HG03378 (cell line): ENCODE results near the gene HOXA3.

ENCODE experiments used
- ATAC-seq: cut with Tn5 transposase; IDR thresholded peaks from one replicate; pipeline ENCODE4 v1.9.1; 2021; ENCODE audit warnings: mild to moderate bottlenecking, moderate library complexity; ENCODE audit not compliant: unreplicated experiment

HOXA3 gene

DNA sequence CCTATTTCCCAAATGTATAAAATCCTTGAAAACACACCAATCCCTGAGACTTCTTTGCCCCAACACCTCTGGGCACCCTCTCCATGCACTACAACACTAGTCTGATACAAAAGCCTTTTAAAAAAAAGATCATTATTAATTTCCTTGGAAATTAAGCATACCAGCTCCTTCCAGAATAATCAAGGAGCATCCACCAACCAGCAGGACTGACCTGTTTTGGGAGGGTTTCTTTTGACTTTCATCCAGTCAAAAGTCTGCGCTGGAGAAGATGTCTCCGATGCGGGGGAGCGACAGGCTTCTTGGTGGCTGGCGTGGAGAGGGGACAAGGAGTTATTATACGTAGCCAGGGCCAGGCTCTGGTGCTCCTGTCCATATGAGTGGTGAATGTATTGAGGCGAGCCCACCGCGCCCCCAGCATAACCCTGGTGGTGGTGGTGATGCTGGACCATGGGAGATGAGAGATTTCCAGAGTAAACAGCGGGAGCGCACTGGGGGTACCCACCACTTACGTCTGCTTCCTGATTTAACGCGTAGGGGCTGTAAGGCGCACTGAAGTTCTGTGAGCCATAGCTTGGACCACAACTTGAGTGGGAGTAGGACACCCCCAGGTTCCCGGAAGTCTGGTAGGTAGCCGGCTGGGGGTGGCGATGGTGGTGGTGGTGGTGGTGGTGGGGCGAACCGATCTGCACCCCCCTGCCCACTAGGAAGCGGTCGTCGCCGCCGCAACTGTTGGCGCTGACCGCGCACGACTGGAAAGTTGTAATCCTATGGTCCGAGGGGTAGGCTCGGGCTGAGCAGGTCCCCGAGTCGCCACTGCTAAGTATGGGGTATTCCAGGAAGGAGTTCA is 57.1 kb downstream of the HOXA3 start:
- ATAC-seq = no peak

DNA sequence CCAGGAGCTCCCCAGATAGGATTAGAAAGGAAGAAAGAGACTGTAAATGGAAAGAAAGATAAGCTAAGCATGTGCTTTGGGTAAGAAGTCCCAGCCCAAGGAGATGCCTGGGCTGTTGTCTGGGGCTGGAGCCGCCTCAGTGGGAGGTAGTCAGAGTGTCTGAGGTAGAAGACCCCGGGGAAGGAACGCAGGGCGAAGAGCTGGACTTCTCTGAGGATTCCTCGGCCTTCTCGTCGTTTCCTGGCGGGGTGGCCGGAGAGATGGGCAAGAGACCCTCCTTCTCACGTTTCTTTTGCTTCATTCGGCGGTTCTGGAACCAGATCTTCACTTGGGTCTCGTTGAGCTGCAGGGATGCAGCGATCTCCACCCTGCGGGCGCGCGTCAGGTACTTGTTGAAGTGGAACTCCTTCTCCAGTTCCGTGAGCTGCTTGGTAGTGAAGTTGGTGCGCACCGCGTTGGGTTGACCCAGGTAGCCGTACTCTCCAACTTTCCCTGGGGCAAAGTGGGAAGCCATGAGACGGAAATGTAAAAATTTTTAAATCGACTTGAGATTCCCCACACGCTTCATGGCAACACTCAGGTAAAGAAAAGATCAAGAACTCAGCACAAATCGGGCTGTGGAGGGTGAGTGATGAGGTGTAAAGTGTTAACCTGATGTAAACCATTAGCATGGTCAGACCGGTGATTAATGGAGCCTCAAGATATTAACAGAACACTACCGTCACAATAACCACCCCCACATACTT is 57.9 kb downstream of the HOXA3 start:
- ATAC-seq = no peak

DNA sequence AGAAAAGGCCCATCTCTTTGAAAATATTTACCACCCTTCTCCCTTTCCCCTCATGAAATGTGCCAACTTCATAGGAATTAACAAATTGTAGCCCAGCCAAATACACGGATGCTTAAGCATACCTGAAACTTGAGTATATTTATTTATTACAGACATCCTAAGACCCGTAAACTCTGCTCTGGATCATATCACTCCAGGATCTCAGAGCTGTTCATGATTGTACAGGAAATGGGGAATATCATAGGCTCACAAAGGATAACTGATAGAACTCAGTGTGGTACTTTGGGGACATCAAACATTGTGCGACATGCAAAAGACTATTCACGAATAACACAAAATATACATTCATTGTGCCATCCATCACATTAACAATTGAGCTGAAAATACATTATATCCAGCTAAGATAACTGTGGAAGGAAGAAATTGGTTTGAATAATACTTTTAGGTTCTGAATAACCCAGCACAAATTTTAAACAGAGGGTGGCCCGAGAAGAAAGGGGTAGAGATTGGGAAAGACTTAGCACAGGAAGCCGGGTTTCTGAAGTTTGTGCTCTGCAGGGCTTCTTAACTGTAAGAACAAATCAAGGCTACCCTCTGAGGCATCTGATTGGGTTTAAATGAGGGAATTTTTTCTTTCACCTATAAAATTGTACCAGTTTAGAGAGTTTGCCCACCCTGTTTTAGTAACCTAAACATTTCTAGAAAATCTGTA is 59.0 kb downstream of the HOXA3 start:
- no peak for ATAC-seq

DNA sequence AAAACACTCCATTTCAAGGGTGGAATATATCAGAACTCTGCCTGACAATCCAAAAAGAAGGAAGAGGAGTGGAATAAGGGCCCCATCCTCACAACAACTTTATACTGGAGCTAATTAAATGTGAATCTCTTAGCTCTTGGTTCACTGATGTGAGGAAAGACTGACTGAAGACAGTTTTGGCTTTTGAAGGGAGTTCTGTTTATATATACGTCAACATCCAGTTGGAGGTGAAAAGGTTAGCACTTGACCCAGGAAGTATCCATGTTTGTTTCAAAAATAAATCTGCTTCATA is 59.6 kb downstream of the HOXA3 start:
- ATAC-seq = no peak

DNA sequence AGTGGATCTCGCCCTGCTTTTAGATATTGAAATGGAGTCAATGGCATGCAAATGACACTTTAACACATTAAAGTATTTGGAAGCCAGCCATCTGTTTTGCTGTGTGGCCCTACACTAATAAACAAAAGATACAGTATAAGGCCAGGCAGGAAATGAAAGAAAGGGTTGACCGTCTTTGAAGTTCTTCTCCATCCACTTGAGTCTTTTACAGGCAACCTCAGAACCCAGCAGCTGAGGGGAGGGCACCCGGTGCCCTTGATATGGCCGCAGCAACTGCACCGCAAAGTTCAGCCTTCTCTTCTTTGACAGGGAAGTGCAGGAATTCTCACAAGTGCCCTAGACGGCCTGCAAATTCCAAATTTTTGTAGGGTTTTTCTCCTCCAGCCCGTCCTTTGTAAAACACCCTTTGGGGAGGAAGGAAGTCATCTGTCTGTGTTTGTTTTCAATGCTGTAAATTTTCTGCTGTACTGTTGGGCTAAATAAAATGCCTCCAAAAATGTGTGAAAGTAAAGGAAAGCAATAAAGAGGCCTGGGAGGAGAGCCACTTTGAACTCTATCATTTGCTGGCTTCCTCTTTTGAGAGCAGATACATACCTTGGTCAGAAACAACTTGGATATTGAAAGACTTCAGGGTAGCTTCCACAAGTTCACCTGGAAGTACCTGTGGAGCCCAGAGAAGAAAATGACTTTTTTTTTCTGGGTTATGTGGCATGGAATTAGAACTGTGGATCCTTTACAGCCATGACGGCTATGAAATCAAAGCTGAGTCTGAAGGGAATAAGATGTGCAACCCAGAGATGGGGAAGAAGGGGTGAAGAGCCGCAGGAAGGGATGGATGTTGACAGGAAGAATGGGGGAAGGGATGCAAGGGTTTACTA is 60.2 kb downstream of the HOXA3 start:
- no peak for ATAC-seq

DNA sequence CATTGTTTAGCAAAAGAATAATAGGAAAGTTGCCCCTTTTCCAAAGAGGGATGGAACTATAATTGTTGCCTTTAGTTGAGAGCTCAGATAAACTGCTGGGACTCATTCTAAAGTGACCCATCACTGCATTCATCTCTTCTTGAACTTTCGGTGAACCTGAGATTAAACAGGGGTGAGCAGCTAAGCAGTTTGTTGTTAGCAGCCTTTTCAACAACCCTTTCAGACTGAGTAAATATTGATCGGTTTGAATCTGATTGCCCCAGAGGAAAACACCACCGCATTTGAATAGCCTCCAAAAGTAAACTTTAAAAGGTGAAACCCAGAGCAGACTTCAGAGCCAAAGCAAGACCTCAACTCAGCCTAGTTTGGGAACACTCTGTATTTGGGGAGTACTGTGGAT is 61.3 kb downstream of the HOXA3 start:
- no peak for ATAC-seq

DNA sequence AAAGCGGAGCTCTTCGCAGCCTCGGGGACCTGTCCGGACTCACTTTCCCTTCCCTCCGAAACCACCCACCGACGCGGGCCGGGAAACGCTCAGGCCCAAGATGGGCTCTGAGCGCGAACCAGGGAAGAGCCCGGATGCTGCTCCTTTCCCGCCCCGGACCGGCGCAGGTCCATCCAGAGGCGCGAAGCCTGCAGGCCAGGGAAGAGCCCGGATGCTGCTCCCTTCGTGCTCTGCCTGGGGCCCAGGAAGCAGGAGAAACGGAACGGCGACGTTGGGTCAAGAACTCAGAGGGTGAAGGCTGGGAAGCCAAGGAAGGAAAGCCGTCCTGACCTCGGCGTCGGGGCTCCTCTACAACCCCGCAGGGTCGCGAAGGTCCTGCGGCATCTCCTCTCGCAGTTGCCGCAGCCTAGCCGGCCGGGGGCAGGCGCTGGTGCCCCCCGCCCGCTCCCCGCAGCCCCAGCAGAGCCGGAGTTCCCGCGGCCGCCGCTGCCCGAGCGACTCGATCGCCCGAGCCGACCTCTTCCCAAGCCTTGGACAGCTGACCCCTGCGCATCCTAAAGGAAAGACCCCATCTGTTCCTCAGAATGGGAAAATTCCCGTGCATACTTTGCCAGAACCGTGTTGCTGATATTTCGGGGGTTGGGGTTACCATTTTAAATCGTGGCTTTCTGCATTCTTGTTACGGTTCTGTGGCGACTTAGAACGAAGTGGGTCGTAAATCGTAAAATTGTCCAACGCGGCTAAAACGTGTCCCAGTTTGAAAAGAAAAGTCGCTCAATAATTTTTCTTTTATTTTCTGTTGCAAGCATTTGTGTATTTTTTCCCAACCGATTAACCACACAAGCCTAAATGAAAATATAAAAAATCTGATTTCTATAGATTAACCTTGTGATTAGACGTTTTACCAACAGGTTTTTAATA is 64.1 kb downstream of the HOXA3 start:
- ATAC-seq = no peak

DNA sequence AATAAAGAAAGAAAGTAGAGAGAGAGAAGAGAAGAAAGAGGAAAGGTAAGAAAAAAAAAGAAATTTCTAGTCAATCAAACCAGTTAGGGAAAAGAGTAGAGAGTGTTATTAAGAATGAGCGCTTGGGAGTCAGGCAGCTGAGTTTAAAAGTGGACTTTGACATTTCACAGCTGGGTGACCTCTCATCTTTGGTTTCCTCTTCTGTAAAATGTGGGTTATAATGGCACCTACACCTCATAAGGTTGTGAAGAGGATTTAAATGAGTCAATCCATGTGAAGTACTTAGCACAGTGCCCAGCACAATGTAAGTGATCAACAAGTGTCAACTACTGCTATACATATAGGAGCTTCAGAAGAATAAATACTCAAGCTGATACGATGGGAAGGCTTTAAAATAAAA is 68.7 kb downstream of the HOXA3 start:
- ATAC-seq = no peak

DNA sequence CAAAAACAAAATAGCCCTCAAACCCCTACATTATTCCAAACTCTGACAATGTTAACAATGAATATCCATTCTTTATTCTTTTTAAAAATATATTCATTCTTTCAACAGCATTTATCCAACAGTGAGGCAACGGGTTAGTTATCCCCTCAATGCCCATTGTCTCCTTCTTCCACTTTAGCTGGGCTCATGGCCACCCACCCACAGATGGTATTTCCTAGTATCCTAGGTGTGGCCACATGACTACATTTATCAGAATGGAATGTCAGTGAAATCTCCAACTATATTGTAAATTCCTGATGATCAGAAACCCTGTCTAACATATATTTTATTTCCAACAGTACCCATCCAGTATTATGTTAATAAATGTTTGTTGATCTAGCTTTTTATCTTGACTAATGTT is 70.2 kb downstream of the HOXA3 start:
- ATAC-seq = no peak

DNA sequence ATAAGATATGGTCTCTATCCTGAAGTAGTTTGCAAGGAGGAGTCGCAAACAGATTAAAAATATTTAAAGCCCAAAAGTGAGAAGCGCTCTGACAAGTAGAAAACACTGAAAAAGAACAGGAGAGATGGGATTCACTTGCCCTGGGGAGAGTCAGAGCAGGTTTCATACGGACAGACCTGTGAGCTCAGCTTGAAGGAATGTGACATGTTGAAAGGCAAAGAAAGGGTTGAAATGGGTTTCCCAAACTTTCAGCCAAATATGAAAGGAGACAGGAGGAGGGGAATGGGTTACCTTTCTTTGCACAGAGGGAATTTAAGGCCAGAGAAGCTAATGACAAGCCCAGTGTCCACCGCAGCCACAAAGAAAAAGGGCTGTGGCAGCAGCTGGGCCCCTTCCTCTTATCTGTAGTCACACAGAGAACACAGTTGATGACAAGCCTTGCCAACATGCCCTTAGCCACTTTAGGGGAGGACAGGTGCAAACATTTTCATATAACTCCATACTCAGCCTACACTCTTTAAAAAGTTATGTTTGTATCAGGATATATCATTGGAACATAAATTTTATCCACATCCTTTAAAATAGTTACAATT is 71.4 kb downstream of the HOXA3 start:
- no peak for ATAC-seq

DNA sequence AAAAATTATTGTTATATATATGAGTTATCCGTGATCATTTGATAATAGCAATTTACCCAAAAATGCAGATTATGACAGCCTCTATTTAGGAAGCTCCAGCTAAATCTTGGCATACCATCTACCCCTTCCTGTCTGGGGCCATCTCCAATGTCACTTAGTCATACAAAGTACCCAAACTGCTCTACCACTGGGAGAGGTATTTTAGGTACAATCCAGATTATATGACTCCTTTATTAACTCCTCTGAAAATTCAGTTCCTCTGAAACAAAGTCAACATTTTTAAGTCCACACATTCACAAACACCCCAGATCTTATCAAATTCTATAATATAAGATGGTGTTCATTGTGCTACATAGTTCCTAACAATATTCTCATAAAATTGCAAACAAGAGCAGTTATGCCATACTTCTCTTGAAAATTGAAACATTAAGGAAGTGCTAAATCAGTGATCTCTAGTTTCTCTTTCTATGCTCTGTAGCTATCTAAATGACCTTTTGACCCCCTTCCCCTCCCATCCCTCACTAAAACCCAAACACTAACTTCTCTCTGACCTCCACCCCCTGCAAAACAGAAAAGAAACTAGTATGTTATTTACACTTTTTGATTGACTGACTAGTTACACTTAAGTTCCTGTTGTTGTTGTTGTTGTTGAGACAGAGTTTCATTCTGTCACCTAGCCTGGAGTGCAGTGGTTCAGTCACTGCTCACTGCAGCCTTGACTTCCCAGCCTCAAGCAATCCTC is 73.0 kb downstream of the HOXA3 start:
- ATAC-seq = no peak

DNA sequence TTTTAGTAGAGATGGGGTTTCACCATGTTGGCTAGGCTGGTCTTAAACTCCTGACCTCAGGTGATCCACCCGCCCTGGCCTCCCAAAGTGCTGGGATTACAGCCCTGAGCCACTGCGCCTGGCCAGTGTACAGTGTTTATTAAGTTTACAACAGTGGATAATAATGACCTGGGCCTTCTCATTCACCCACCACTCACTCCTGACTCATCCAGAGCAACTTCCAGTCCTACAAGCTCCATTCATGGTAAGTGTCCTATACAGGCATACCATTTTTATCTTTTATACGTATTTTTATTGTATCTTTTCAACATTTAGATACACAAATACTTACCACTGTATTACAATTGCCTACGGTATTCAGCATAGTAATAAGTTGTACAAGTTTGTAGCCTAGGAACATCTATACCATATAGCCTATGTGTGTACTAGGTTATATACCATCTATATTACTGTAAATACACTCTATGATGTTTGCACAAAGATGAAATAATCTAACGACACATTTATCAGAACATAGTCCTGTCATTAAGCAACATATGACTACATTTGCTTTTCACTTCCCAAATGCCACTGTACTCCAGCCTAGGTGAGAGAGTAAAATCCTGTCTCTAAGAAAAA is 73.7 kb downstream of the HOXA3 start:
- ATAC-seq = no peak

DNA sequence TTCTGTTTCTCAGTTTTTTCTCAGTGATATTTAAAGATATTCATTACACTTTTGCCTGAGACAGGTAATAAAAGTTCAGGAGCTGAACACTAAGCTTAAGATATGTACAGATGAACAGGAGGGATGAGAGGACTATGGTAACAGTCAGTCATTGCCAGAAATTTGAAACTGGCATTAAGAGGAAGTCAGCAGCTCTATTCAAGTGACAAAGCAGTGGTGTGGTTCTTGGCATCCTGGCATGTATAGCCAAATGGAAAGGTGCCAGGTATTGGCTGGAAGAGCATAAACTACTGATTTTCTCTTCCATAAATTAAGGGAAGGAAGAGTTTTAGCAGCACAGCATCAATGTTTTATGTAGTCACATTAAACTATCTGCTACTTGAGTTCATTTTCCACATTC is 79.3 kb downstream of the HOXA3 start:
- ATAC-seq = no peak

DNA sequence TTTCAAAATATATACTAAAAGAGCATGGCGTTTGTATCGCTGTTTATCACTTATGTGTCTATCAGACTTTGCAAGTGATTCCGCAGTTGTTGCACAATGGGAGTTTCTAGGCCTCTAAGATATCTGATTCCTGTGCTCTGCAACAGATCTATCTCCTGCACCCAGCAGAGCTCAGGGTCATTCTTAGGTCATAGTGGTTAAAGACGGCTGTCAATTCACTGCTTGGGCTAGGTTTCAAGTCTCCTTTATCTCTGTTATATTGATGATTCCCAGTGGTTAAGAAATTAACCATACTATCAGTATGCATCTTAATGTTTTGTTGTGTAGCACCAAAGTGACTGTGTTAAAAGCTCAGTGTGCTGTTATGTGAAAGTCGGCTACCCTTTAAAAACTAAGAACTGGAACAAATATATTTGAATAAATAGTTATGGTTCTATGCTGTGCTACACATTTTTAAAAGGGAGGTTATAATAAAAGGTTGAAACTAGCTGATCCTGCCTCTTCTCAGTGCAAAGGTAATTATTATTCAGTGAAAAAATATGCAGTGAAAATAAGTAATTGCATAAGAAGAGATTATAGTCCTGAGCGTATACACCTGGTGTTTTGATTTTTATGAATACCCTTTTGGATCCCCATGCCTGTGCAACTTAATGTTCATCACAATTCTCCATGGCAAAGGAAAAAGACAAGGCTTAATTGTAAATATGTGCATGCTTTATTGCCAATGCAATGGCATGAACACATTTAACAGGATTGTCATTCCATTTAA is 80.6 kb downstream of the HOXA3 start:
- no peak for ATAC-seq

DNA sequence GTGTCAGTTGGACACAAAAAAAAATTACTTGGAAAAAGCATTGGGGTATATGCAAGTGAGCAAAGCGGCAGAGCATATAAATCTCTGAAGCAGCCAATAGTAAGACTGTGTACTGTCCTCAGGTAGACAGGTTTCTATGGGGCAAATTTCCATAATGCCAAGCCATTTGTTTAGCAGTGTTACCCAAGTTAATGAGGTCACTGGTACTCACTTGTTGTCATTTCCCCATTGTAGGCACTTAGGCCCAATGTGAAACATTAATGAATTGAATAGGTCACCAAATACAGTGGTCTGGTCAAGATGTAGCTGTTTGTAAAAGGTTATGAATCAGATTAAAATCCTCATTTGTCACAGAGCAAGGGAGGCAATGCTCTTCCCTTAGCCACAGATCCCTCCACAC is 84.1 kb downstream of the HOXA3 start:
- no peak for ATAC-seq

DNA sequence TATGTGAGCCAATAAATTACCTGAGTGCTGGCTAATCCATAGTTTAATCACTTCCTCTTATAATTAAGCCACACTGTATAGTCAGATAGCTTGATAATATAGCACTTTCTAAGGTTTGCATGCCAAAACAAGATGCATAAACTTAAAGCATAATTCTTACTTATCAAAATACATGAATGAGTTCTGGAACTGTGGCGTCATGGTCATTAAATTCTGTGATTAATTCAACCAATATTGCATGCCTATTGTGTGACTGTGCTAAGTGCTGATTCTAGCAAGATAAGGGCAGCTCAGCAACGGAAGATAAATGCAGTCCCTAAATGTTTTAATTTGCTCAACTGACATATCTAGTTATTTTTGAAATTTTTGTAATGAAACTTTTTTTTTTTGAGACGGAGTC is 86.2 kb downstream of the HOXA3 start:
- no peak for ATAC-seq

DNA sequence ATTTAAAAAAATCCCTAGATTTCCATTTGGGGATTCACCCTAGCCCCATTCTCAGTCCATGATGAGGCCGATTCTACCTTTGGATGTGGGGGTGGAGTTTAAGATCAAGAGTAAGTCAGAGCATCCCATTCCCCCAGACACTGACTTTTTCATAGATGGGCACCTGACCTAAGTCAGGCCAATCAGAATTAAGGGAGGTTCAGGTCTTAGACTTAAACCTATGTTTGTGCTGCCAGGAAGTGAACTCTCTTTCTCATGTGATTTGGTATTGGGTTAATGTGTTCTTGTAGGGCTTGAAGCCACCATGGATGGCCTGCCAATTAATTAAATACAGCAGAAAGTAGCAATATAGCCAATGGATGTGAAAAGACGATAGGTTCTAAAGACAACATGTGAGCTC is 86.7 kb downstream of the HOXA3 start:
- no peak for ATAC-seq

DNA sequence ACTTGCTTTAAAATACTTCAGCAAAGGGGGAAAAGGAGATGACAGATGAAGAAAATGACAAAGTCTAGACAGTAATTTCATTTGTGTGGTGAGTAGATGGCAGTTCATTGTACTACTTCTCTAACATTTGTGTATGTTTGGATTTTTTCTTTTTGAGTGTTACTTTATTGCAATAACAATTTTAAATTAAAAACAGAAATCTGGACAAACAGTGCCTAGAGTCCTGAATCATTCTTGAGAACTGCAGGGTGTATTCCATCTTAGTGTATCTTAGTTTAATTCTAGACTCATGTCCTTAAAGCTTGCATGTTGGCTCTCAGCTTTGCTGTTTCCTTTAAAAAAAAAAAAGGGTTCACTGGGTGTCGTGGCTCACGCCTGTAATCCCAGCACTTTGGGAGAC is 87.7 kb downstream of the HOXA3 start:
- no peak for ATAC-seq
